ENCODE data around the gene HERPUD1.
"Not testable (repeated sequence)": the region's sequence is repeated elsewhere in the genome, so short reads cannot be mapped to it uniquely, and the experiment has no call there.

- not testable (repeated sequence) for TF ChIP-seq POLR2AphosphoS5 (IDR thresholded peaks at IDR 0.05; ENCODE audit: insufficient read depth in 1 of 2, low read depth in 1 of 2); CTCF (IDR thresholded peaks at IDR 0.05); POLR2A (IDR thresholded peaks at IDR 0.05)
Observed at GRCh38 chr16:56992431-56992830, 60.5 kb downstream of the HERPUD1 start.

All from vagina (tissue), 2 donors.